SH-SY5Y (cell line): ENCODE data around the gene RO60.

Experiments
- GATA2 ChIP-seq: IDR thresholded peaks from 2 replicates; pipeline ENCODE4 v1.6.1; 2011; ENCODE audit warnings: mild to moderate bottlenecking, low read depth, low read length
- GATA3 ChIP-seq: IDR thresholded peaks from 2 replicates; pipeline ENCODE4 v1.6.1; 2011; ENCODE audit warnings: low read depth, mild to moderate bottlenecking, low read length, moderate library complexity

DNA sequence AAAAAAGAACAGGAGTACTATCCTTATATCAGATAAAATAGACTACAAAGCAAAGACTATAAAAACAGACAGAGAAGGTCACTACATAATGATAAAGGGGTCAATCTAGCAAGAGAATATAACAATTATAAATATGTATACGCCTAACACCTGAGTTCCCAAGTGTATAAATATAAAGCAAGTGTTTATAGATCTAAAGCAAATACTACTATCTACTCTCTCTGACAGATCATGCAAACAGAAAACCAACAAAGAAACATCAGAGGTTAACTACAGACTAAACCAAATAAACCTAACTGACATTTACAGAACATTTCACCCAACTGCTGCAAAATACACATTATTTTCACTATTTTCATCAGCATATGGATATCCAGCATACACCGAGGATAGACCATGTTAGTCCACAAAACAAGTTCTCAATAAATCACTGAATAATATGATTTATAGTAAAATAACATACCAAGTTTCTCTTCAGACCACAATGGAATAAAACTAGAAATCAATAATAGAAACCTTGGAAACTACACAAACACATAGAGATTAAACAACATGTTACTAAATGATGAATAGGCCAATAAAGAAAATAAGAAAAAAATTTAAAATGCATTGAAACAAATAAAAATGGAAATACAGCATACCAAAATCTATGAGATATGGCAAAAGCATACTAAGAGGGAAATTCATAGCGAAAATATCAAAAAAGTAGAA, 22.9 kb upstream of the RO60 start:
- TF ChIP-seq GATA2: no peak
- no peak for TF ChIP-seq GATA3
